Prostate gland (tissue), 2 donors: ENCODE results near the gene KIF16B.

Source experiments
- POLR2AphosphoS5 ChIP-seq: sonication (generic); formaldehyde crosslinking; IDR thresholded peaks from one replicate; pipeline ENCODE4 v1.6.1; 2017; ENCODE audit warnings: antibody characterized with exemption
- TF ChIP-seq, protein P1 (sequence below), 4 experiments: fragments of 200-600 bp in 2 of 4; fragments of 450-650 bp in 2 of 4; sonication (generic) in 2 of 4; IDR thresholded peaks; 1 replicate in 3 of 4; 2 replicates in 1 of 4; pipeline ENCODE4 v1.5.1; 2016 to 2019; ENCODE audit warnings: antibody characterized with exemption in 4 of 4, mild to moderate bottlenecking in 2 of 4, moderate library complexity in 2 of 4

DNA sequence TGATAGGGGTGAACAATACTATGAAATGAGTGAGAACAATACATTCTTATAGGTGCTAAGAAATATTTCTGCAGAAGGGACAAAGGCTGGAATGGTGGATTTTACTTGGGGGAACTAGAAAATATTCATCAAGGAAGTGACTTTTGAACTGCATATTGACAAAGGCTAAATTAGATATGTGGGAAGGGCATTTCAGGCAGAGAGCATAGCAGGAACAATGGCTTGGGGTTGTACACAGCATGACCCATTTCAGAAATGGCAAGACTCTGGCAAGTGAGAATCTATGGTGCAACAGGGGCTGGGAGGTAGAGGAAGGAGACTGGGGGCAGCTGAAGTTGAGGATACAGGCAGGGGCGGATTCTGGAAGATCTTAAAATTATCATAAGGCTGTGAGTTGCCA is 46.7 kb upstream of the KIF16B start:
- TF ChIP-seq, protein P1, sequence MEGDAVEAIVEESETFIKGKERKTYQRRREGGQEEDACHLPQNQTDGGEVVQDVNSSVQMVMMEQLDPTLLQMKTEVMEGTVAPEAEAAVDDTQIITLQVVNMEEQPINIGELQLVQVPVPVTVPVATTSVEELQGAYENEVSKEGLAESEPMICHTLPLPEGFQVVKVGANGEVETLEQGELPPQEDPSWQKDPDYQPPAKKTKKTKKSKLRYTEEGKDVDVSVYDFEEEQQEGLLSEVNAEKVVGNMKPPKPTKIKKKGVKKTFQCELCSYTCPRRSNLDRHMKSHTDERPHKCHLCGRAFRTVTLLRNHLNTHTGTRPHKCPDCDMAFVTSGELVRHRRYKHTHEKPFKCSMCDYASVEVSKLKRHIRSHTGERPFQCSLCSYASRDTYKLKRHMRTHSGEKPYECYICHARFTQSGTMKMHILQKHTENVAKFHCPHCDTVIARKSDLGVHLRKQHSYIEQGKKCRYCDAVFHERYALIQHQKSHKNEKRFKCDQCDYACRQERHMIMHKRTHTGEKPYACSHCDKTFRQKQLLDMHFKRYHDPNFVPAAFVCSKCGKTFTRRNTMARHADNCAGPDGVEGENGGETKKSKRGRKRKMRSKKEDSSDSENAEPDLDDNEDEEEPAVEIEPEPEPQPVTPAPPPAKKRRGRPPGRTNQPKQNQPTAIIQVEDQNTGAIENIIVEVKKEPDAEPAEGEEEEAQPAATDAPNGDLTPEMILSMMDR (IDR thresholded peaks at IDR 0.05) = no peak
- no peak for TF ChIP-seq POLR2AphosphoS5
